ENCODE results near the gene SNX14.

Gene SNX14

DNA sequence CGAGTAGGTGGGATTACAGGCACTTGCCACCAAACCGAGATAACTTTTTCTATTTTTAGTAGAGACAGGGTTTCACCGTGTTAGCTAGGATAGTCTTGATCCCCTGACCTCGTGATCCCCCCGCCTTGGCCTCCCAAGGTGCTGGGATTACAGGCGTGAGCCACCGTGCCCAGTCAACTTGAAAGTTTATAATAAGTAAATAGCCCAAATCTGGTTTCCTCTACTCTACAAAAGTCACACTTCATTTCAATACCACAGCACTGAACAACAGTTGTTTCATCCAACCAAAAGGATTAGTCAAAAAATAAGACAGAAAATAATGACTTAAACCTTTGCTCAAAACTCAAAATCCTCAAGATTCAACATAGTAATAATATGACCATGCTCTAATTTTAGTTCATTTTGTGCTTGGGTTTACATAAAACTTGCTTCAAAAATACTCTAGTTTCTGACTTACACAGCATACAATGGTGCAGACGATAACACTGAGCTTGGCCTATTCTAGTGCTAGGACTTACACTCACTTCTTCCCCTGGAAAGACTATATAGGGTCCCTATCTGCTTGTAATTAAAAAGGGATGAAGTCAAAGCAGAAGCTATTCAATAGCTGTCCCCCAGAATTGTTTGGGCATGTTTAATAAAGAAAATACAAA lies 87.1 kb downstream of the SNX14 start:
- DNase-seq (no peak), ATAC-seq (replicated peaks) (no peak)
- Mint-ChIP-seq H3K36me3 (peaks cover 19 to 36% of the 10 kb centered on the region in 2 donors), H3K27ac (peak overlapping the region; percentile 25), H3K4me3 (no peak overlapping the region), H3K4me1 (no peaks in the 10 kb centered on the region), H3K27me3 (no peaks in the 10 kb centered on the region), H3K9me3 (no peaks in the 10 kb centered on the region)

DNA sequence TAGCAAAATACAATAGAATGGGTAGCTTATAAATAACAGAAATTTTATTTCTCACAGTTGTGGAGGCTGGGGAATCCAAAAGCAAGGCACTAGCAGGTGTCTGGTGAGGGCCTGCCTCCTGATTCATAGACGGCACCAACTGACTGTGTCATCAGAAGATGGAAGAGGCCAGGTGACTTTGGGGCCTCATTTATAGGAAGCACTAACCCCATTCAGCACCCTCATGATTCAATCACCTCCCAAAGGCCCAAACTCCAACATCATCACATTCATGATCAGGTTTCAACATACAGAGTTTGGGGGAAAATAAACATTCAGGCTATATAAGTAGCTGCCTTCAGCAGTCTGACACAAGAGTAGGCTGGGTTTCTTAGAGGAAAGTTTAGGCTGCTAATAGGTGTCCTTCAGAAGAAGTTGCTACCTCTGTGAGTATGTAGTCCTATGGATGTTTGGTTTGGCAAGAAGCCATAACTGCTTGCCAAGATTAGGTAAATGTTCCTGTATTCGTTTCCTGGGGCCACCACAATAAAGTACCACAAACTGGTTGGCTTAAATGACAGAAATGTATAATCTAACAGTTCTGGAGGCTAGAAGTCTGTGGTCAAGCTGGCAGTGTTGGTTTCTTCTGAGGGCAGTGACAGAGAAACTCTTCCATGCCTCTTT lies 94.9 kb downstream of the SNX14 start:
- Mint-ChIP-seq H3K27me3 (no peaks in the 10 kb centered on the region), H3K27ac (no peak overlapping the region)
- no peak for DNase-seq

DNA sequence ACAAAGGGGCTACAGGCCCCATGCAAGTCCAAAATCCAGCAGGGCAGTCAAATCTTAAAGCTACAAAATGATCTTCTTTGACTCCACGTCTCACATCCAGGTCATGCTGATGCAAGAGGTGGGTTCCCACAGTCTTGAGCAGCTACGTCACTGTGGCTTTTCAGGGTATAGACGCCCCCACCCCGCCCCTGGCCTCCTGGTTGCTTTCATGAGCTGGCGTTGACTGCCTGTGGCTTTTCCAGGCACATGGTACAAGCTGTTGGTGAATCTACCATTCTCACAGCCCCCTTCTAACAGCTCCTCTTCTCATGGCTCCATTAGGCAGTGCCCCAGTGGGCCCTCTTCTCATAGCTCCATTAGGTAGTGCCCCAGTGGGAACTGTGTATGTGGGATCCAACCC lies 96.8 kb downstream of the SNX14 start:
- ATAC-seq (replicated peaks) (no peak), DNase-seq (no peak)
- Mint-ChIP-seq H3K4me1 (no peaks in the 10 kb centered on the region), H3K4me3 (no peak overlapping the region), H3K27ac (no peak overlapping the region), H3K9me3 (peaks cover 16 to 18% of the 10 kb centered on the region in 2 donors), H3K36me3 (peaks cover 30 to 45% of the 10 kb centered on the region in 2 donors), H3K27me3 (no peaks in the 10 kb centered on the region)

More for the DNA sequence above, 94.9 kb downstream of the SNX14 start:
- Mint-ChIP-seq H3K9me3 (peaks cover 16 to 18% of the 10 kb centered on the region in 2 donors), H3K36me3 (peaks cover 33 to 52% of the 10 kb centered on the region in 2 donors), H3K4me1 (no peaks in the 10 kb centered on the region), H3K4me3 (no peak overlapping the region)
- no peak for ATAC-seq (replicated peaks)

DNA sequence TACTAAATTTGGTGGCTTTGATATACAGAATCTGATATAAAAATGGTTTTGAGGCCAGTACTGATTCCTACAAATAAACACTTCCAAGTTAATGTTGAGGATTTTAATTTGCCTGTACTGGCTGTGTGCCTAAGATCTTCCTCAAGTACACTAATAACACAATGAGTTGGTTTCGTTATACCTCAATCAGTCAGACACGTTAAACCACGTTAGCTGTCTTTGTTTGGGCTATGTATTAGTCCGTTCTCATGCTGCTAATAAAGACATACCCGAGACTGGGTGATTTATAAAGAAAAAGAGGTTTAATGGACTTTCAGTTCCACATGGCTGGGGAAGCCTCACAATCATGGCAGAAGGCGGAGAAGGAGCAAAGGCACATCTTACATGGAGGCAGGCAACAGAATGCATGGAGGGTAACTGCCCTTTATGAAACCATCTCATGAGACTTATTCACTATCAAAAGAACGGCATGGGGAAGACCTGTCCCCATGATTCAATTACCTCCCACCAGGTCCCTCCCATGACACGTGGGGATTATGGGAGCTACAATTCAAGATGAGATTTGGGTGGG lies 97.6 kb downstream of the SNX14 start:
- Mint-ChIP-seq H3K4me3 (no peak overlapping the region), H3K9me3 (peaks cover 16 to 18% of the 10 kb centered on the region in 2 donors), H3K36me3 (peaks cover 29 to 41% of the 10 kb centered on the region in 2 donors), H3K4me1 (no peaks in the 10 kb centered on the region), H3K27ac (no peak overlapping the region), H3K27me3 (no peaks in the 10 kb centered on the region)
- DNase-seq (no peak), ATAC-seq (replicated peaks) (no peak)

DNA sequence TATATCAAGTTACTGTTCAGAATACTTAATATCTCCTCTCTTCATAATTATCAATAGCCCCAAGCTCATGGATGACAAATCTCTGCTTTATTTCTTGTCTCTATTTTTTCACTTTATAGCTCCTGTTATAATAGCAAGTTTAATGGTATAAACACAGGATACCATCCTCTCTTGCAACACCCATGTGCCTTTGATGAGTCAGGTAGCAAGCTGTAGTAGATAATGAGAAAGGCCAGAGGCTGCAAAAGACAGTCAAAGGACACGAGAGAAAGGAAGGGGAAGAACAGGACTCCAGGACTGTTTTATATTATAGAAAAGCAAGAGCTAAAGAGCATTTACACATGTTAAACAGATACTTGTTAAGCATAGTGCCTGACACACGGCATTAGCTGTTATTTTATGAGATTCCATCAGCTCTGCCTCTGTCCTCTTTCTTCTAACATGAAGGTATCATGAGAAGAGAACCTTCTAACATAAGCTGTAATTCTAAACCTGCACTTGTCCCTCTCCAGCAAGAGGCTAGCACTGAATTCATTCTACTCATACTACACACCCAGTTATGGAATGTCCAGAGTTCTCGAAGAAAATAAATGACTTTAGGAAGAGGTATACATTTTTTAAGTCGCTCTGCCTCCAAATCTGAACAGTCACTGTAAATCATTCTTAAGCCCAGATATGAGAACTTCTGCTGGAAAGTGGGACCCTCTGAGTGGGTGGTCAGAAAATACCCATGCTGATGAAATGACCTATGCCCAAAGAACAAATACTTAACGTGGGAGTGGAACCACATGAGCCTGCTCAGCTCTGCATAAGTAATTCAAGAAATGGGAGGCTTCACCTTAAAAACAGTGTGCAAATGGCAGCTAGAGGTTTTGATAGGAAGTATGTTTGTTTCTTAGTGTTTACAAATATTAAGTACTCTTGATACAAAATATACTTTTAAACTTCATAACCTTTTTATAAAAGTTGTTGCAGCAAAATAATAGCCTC lies 98.8 kb downstream of the SNX14 start:
- Mint-ChIP-seq H3K4me1 (no peaks in the 10 kb centered on the region), H3K4me3 (no peak overlapping the region), H3K27ac (no peak overlapping the region), H3K36me3 (peaks cover 29 to 39% of the 10 kb centered on the region in 2 donors), H3K9me3 (peaks cover 16 to 18% of the 10 kb centered on the region in 2 donors), H3K27me3 (no peaks in the 10 kb centered on the region)
- DNase-seq (no peak), ATAC-seq (replicated peaks) (no peak)

DNA sequence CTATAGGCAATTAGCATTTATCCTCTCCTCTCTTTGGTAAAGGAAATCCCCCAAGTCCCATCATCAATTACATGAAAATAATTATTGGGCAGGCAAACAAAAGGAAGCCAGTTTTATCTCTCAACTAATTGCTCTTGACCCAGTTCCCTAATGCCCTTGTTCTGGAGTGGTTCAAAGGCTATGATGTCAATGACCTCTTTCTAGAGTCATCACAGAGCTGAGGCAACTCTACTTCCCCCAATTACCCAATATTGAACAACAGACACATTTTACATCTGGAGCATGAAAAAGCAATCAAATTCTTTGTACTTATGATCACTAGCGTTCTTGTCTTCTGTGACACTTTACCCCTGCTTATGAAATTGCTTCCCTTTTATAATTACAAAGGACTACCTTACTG lies 100.3 kb downstream of the SNX14 start:
- no peak overlapping the region for H3K4me3 Mint-ChIP-seq
- H3K9me3 Mint-ChIP-seq: peaks cover 16 to 18% of the 10 kb centered on the region in 2 donors
- ATAC-seq (replicated peaks): no peak
- H3K27me3 Mint-ChIP-seq: no peaks in the 10 kb centered on the region
- no peak for DNase-seq
- no peak overlapping the region for H3K27ac Mint-ChIP-seq
- H3K4me1 Mint-ChIP-seq: no peaks in the 10 kb centered on the region
- H3K36me3 Mint-ChIP-seq: peaks cover 27 to 33% of the 10 kb centered on the region in 2 donors

DNA sequence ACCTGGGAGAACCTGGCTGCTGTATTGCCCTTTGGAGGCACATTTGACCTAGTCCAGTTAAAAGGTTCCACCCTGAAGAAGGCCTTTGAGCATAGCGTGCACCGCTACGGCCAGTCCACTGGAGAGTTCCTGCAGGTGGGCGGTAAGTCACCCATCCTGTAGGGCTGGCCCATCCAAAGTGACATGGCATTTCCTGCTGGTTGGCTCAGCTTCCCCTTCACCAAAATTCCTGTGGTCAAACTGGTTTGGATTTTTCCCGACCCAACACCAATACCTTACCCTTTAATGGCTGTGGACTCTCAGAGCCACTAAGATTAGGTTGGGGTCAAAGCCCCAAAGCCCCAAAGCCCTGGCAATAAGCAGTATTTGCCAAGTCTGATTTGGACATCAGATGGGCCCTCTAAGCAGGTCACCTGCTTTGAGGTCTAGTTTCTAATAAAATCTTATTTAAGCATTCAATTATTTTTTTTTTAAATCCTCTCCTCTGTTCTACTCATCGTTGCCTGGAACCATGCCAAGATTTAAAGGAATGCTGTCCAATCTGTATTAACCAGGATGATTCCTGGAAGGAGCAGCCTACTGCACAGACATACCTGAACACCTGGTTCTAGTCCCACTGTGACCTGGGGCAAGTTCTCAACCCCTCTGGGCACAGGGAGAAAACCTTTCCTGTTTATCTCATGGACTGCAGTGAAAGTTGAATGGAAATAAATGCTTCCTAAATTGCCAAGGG lies 103.0 kb downstream of the SNX14 start:
- ATAC-seq (replicated peaks) (no peak), DNase-seq (no peak)
- H3K27ac Mint-ChIP-seq: no peak overlapping the region
- peaks cover under 1 to 6% of the 10 kb centered on the region in 2 donors for H3K36me3 Mint-ChIP-seq
- no peaks in the 10 kb centered on the region for H3K9me3 Mint-ChIP-seq
- no peak overlapping the region for H3K4me3 Mint-ChIP-seq
- H3K27me3 Mint-ChIP-seq: no peaks in the 10 kb centered on the region
- no peaks in the 10 kb centered on the region for H3K4me1 Mint-ChIP-seq

DNA sequence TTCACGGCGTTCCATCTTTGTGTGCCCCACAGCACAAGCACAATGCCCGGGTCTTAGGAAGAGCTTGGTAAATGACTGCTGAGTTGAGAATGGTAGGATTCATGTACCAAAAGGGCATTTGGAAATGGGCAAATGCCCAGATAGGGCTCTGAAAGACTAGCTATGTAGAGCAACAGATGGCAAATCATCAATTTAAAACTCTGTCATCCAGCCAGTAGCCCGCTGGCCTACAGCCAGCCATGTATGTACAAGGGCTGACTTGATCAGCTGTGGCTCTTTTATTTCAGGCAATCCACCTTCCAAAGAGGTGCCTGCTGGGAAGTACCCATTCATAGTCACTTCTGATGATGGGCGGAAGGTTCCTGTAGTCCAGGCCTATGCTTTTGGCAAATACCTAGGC lies 108.7 kb downstream of the SNX14 start:
- Mint-ChIP-seq H3K4me1 (peaks cover 10 to 25% of the 10 kb centered on the region in 2 donors), H3K9me3 (no peaks in the 10 kb centered on the region), H3K27ac (no peak overlapping the region), H3K27me3 (no peaks in the 10 kb centered on the region), H3K4me3 (no peak overlapping the region), H3K36me3 (no peaks in the 10 kb centered on the region)
- ATAC-seq (replicated peaks) (no peak), DNase-seq (no peak)

DNA sequence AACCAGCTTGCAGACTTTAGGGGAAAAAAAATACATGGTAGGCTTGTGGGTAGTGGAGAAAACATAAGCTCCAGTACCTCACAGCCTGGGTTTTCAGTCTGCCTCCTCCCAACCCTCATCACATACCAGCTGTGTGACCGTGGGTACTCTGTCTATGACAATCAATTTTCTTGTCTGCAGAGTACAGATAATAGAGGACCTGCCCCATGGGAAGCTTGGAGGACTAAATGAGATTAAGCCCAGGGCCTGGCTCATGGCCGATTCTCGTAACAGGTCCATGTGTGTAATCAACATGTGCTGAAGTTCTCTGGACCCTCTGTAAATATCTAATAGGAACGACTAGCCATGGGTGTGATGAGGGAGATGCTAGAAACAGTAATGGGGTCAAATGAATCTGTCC lies 109.8 kb downstream of the SNX14 start:
- ATAC-seq (replicated peaks) (no peak), DNase-seq (no peak)
- Mint-ChIP-seq H3K4me3 (no peak overlapping the region), H3K4me1 (peaks cover 10 to 25% of the 10 kb centered on the region in 2 donors), H3K27me3 (no peaks in the 10 kb centered on the region), H3K36me3 (no peaks in the 10 kb centered on the region), H3K27ac (no peak overlapping the region), H3K9me3 (no peaks in the 10 kb centered on the region)

DNA sequence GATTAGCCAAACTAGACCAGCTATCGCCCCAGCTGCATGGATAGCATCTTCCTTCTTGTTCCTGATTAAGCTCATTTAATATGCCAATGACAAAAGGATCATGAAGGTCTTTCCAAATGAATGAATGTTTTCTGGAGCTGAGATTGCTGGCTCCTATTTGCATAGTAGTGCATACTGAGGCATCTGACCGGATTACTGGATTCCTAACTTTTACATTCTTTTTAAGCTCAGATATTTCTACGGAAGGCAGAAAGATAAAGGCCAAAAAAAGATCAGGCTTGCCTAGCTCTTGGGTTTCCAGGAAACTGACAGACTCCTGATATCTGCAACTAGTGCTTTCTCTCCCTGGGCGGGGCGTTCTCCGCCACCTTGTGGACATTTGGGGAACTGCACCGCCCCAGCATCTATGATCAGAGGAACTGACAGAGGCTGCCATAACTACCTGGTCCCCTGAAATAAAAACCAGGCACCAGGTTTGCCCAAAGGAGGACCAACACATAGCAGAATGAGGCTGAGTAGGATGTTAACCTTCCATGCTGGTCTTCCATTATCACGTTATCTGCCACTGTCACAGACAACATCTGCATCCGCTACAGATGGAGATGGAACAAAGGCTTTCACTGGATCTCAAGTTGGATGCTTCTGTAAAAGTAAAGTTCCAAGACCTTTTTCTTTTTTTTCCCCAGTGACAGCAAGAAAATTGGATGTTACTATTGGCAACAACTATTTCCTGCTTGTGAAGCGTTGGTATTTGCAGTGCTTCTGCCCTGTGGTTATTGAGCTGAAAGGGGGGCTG lies 110.6 kb downstream of the SNX14 start:
- DNase-seq (peak; percentile 66), ATAC-seq (replicated peaks) (peak; percentile 93 to 95)
- Mint-ChIP-seq H3K4me3 (no peak overlapping the region), H3K27ac (no peak overlapping the region), H3K27me3 (no peaks in the 10 kb centered on the region), H3K9me3 (no peaks in the 10 kb centered on the region), H3K36me3 (no peaks in the 10 kb centered on the region), H3K4me1 (peaks cover 10 to 25% of the 10 kb centered on the region in 2 donors)

DNA sequence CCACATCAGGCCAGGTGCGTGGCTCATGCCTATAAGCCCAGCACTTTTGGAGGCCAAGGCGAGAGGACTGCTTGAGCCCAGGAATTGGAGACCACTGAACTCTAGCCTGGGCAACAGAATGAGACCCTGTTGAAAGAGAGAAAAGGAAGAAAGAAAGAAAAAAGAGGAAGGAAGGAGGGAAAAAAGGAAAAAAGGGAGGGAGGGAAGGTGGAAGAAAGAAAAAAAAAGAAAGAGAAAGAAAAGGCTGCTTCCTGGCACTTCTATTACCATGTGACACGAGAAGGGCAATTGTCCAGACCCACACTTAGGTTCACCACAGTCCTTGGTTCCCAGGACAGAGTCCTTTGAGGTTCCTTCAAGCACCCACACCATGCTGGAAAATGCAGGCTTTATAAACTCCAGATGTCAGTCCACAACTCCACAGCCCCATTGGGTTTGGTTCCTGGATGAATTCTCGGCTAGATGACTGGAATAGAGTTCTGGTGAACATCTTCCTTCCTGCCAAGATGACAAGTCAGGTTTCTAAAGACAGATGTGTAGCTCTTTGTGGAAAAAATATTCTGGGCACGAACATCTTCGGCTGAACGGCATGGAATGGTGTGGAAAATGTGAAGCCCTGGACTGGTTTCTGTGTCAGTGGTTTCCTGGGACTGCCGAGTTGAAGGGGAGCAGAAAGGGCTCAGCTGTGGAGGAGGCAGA lies 111.3 kb downstream of the SNX14 start:
- H3K27me3 Mint-ChIP-seq: no peaks in the 10 kb centered on the region
- DNase-seq (no peak), ATAC-seq (replicated peaks) (no peak)
- no peaks in the 10 kb centered on the region for H3K9me3 Mint-ChIP-seq
- H3K4me3 Mint-ChIP-seq: no peak overlapping the region
- H3K27ac Mint-ChIP-seq: no peak overlapping the region
- H3K4me1 Mint-ChIP-seq: peaks cover 10 to 25% of the 10 kb centered on the region in 2 donors
- no peaks in the 10 kb centered on the region for H3K36me3 Mint-ChIP-seq

DNA sequence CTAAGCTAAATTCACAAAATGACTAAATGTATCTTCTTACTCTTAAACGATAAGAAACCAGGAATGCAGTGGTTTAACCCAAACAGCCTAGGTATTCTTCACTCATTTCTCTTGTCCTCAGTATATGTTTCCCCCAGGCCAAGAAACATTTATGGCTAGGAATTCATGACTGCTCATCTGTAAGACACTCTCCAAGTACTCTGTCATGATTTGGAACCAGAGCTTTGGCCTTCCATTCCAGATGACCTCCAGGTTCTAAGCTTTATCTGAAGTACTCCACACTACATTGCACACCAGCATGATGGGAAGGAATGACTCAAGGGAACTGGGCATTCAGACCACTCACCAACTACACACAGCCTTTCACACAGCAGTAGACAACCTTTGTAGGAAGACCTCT lies 114.5 kb downstream of the SNX14 start:
- Mint-ChIP-seq H3K9me3 (peaks cover 0 to 4% of the 10 kb centered on the region in 2 donors), H3K27me3 (no peaks in the 10 kb centered on the region), H3K27ac (no peak overlapping the region), H3K36me3 (peaks cover 4 to 12% of the 10 kb centered on the region in 2 donors), H3K4me3 (no peak overlapping the region), H3K4me1 (peaks cover 10 to 25% of the 10 kb centered on the region in 2 donors)
- DNase-seq (no peak), ATAC-seq (replicated peaks) (no peak)

Measured in stimulated activated naive B cell treated with anti-CD40 and anti-IgM and Interleukin-4, amounts not matched to agents 10 μg/mL and 1 μg/mL and 100 μg/mL, for 72 hours (primary cell).